ENCODE results near the gene ASPSCR1.

ASPSCR1 gene

DNA sequence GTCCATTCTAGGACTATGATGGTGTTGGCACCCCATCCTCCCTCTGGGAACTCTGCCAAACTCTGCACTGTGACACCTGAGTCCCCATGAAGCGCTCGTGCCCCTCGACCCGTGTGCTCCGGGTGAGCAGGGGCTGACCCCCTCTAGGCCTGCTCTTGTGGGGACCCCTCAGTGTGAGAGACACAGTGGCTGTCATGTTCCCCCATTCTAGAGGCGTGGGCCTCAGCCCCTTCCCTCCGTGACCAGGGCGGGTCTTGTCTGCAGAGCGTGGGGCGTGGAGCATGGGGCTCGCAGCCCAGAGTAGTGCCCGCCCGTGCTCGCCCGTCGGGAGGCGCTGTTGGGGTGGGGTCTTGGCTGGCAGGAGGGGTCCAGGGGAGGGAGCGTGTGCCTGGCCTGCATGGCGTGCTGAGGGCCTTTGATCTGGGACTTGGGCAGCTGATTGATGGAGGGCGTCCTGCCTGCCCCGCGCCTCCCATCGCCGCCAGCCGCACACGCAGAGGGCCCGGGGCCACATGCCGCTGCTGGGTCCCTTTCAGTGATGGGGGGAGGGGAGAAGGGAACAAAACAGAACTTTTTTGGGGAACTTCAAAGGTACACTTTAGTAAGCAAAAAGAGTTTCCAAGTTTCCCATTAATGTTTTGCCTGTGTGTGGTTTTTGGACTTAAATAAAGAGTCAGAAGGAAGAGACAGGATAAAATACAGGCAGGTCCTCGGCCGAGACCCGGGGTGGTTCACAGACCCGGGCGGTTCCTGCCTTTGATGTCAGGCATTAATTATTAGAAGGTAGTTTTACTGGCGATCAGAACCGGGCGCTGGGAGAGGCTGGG is 22.8 kb downstream of the ASPSCR1 start:
- DNase-seq (ENCODE audit: low spot score): no peak

- DNase-seq (ENCODE audit: low spot score): no peak
These were observed 23.6 kb downstream of the ASPSCR1 start for GRCh38 chr17:82000803-82001570.

DNA sequence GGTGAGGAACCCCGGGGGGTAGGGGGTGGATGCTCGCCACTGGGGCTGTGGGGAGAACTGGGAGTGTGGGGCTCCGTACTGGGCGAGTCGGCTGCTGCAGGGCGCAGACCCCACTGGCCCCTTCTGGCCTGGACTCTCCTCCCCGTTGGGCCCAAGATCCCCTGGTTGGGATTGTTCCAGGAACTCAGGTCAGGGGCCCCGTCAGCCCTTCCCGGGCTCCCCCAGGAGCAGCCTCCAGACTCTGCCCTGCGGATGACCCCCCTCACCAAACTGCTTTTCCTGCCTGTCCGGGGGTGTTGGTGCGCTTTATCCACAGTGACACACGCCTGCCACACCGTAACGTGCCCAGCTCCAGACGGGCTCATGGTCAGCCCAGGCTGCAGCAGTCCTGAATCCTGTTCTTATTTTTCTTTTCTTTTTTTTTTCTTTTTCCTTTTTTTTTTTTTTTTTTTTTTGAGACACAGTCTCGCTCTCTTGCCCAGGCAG is 24.2 kb downstream of the ASPSCR1 start:
- no peak for DNase-seq (ENCODE audit: low spot score)

GRCh38 chr17:82003411-82004381 is 26.3 kb downstream of the ASPSCR1 start:
- DNase-seq (ENCODE audit: low spot score): no peak

DNA sequence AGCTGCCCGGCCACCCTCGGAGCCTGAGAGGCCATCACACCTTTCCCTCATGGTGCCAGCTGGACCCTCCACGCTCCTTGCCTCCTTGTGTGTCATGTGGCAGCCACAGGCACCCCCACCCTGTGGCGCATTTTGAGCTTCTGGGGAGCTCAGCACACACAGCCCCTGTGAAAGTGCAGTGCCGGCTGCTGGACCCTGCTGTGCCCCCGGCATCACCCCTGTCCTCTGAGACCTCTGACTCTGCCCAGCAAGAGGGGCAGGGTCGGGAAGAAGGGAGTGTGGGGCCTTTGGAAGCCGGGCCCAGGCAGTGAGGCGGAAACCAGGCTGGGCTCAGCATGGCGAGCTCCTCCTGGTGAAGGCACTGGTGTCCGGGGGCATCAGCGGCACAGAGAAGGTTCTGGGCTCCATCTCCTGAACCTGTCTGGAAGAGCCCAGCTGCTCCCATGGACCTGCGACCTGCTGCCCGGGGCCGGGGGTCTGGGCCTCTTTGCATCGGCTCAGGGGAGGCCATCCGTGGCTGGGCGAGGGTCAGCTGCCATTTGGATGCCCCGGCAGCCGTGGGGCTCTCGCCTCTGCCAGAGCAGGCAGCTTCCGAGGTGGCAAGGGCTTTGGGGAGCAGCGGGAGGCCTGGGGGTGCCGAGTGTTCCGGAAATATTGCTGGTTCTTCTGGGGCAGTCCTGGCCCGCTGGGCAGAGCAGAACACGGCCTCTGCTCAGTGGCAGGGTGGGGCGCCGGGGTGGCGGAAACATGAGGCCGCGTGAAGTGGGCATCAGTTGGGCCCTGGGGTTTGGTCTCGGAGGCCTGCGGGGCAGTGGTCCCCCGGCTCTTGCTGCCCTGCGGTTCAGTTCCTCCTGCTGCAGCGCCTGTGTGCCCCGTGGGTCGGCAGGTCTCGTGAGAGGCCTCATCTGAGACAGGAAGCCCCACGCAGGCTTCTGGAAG is 27.4 kb downstream of the ASPSCR1 start:
- no peak for DNase-seq (ENCODE audit: low spot score)

GRCh38 chr17:82005701-82006348 is 28.4 kb downstream of the ASPSCR1 start:
- DNase-seq (ENCODE audit: low spot score): no peak

DNA sequence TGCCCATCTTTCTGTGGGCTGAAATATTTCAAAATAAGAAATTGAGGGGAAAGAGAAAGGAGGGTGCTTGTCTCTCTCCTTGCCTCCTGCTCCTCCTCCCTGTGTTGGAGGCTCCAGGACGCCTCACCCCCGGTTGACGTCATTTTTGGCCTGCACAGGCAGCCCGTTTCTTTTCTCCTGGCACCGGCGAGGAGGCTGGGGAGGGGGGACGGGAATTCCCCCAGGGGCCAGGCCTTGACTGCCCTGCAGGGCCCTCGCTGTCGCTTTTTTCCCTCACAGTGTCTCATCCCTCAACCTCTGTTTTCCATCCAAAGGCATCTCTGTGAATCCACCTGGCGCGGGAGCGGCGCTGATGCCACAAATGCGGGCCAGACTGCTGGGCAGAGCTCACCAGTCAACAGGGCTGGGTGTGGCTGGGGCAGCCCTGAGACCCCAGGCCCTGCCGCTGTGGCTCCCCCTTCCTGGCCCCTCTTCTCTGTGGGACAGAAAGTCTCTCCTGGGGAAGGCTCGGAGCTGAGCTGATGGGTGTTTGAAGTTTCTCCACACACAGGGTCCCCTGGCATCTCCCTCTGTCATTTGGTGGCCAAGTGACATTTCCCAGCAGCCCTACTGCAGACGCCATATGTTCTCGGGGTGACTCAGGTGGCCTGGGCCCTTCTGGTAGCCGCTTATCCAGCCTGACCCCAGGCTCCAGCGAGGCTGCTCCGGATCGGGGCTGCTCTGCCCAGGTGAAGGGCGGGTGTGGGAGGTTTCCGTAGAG is 29.2 kb downstream of the ASPSCR1 start:
- peak; percentile 78 for DNase-seq (ENCODE audit: low spot score)

DNA sequence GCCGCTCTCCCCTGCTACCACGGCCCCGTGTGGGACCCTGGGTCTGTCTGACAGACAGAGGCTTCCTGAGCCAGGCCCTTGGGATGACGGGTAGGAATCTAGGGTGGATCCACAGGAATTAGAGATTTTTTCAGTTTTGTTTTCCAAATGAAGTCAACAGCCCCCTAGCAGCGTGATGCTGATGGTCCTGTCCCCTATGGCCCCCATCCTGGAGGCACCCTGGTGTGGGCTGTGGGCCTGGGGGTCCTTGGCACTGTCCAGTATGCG is 29.7 kb downstream of the ASPSCR1 start:
- no peak for DNase-seq (ENCODE audit: low spot score)

- no peak for DNase-seq (ENCODE audit: low spot score)
These were observed 30.2 kb downstream of the ASPSCR1 start for GRCh38 chr17:82007495-82008257.

DNA sequence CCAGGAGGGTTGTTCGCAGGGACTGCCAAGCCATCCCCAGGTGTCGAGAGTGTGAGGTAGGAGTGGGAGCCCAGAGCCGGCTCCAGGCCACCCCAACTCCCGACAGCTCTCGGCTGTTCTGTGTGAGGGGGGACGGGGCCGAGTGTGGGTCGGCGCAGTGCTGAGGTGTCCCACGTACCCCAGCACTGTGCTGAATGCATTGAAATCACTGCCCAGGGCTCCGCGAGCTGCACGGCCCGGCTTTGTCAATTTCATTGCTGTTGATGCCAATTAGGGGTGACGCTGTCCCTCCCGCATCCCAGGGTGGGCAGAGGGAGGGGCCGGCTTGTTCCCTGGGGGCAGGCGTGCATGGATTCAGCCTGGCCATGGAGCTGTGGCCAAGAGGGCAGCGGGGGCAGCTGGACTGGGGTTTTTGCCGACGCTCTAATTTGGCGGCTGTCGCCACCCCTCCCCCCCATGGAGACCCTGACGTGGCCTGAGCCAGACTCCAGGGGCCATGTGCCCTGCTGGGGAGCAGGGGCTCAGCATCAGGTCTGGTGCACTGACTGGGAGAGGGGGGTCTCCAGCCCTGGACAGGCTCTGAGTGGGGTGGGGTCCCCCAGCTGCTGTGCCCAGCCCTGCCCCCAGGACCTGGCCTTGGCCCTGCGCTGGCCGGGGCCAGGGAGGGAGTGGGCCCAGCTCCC is 31.0 kb downstream of the ASPSCR1 start:
- no peak for DNase-seq (ENCODE audit: low spot score)

DNA sequence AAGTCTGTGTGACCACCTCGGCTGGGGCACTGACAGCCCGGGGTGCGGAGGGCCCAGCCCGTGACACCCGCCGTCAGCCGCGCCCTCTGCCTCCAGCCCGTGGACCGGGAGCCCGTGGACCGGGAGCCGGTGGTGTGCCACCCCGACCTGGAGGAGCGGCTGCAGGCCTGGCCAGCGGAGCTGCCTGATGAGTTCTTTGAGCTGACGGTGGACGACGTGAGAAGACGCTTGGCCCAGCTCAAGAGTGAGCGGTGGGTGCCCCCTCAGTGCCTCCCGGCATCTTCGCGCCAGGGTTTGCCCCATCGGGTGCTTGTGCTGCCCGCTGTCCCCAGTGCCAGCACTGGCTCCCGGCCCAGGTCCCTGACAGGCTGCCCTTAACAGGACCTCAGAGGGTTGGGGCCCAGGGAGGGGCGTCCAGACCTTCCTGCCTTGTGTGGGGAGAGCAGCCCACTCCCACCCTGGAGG is 31.5 kb downstream of the ASPSCR1 start:
- no peak for DNase-seq (ENCODE audit: low spot score)

DNA sequence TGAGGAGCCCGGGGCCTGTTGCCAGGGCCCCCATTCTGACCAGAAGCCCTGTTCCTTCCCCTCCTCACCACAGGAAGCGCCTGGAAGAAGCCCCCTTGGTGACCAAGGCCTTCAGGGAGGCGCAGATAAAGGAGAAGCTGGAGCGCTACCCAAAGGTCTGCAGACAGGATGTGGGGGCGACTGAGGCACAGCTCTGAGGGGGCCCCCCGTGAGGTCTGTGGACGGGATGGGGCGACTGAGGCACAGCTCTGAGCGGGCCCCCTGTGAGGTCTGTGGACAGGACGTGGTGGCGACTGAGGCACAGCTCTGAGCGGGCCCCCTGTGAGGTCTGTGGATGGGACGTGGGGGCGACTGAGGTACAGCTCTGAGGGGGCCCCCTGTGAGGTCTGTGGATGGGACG is 32.0 kb downstream of the ASPSCR1 start:
- DNase-seq (ENCODE audit: low spot score): no peak

DNA sequence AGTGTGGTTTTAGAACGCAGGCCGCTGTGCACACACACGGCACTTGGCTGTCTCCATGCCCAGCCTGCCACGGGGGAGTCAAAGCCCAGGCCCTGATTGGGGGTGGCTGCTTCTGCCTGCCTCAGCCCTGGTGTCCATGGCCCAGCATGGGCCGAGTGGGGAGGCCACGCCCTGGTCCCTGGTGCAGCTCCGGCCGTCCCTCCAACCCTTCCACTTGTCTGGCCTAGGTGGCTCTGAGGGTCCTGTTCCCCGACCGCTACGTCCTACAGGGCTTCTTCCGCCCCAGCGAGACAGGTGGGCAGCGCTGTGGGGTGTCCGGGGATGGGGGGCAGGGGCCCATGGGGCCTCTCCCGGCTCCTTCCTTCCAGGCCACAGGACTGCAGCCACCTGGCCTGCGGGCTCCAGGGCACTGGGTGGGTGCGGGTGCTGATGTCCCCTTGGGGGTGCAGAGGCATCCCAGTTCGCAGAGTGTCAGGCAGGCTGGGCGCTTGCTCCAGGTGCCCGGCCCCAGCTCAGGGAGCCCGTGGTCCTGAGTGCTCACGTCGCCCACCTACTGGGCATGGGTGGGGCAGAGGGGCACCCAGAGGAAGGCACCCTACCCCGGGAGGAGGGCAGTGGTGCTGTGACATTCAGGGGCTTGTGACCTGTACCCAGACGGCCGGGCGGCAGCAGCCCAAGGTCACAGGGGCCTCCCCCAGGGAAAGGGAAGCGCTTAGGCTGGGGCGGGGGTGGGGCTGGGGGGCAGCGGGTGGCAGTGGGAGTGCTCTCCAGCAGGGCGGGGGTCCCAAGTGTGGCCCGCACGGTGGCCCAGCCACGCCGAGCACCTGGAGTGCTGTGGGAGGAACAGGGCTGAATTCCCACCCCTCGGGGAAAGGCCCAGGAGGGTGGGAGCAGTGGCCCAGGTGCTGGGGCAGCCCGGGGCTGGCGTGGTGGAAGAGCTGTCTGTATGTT is 33.4 kb downstream of the ASPSCR1 start:
- DNase-seq (ENCODE audit: low spot score): no peak

- DNase-seq (ENCODE audit: low spot score): no peak
These were observed 34.3 kb downstream of the ASPSCR1 start for GRCh38 chr17:82011617-82012187.

- no peak for DNase-seq (ENCODE audit: low spot score)
These were observed 34.8 kb downstream of the ASPSCR1 start for GRCh38 chr17:82012261-82012639.

DNA sequence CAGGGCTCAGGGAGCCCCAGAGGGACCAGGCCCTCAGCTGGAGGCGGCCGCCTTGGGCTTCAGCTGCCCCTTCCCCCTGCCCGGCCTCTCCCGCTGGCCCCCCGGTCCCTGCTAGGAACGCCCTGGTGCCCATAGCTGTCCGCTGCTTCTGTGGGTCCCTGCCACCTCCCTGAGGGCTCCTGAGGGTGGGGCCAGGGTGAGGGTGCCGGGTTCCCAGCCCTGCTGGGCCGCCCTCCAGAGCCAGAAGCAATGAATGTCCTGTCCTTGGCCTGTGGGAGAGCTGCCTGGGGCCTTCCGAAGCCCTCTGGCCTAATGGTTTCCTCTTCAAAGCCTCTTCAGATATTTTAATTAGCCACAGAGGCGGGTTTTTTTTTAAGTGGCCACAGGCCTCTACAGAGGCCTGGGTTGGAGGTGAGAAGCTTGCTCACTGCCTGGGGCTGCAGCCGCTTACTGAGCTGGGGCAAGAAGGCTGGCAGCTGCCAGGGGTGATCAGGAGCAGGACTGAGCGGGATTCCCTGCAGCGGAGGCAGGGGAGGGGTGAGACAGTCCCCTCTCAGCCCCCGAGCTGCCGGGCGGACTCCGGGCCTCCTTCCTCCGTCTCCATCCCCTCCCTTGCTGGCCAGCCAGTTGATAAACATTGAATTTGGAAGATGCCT is 35.3 kb downstream of the ASPSCR1 start:
- no peak for DNase-seq (ENCODE audit: low spot score)
